ENCODE results near the gene SULT6B1.

The SULT6B1 gene

DNA sequence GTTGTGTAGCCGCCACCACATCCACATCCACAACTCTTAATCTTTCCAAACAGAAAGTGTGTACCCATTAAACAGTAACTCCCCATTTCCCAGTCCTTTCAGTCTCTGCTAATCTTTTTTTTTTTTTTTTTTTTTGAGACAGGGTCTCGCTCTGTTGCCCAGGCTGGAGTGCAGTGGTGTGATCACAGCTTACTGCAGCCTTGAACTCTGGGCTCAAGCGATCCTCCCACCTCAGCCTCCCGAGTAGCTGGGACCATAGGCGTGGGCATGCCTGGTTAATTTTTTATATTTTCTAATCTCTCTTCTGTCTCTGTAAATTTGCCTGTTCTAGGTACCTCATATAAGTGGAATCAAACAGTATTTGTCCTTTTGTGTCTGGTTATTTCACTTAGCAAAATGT is 35.2 kb downstream of the SULT6B1 start:
- no peak for DNase-seq (ENCODE audit: low spot score)

GRCh38 chr2:37149626-37150322 is 38.7 kb downstream of the SULT6B1 start:
- DNase-seq (ENCODE audit: low spot score): no peak

GRCh38 chr2:37148325-37148724 is 40.1 kb downstream of the SULT6B1 start:
- DNase-seq (ENCODE audit: low spot score): no peak

- no peak for DNase-seq (ENCODE audit: low spot score)
These were observed 42.4 kb downstream of the SULT6B1 start for GRCh38 chr2:37146062-37146461.

DNA sequence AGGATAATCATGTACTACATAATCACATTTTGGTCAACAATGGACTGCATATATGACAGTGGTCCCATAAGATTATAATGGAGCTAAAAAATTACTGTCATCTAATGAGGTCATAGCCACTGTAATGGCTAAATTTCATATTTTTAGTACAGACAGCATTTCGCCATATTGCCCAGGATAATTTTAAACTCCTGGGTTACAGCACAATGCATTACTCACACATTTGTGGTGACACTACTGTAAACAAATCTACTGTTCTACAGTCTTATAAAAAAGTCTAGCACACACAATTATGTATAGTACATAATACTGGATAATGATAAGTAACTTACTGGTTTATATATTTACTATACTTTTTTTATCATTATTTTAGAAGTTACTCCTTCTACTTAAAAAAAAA is 44.5 kb downstream of the SULT6B1 start:
- DNase-seq (ENCODE audit: low spot score): no peak

DNA sequence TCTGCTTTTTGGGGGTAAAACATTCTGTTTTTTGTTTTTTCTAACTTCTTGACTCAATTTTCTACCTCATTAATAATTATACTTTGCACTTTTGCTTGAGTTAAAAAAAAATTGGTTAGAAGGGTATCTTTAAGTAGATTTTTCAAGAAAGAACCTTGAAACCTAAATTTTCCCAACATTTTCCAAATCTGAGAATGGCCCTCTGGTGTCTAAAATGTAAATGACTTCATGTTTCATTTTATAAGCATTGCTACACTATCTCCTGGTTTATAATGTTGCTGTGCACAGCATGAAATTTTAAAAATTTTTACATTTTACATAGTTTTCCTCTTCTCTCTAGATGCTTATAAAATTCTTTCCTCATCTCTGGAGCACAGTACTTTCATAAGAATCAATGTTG is 45.9 kb downstream of the SULT6B1 start:
- DNase-seq (ENCODE audit: low spot score): no peak

- DNase-seq (ENCODE audit: low spot score): no peak
These were observed 55.6 kb downstream of the SULT6B1 start for GRCh38 chr2:37132914-37133313.

- no peak for DNase-seq (ENCODE audit: low spot score)
These were observed 63.1 kb downstream of the SULT6B1 start for GRCh38 chr2:37125416-37125815.

- DNase-seq (ENCODE audit: low spot score): no peak
These were observed 69.3 kb downstream of the SULT6B1 start for GRCh38 chr2:37119157-37119556.

Measured in SK-N-DZ (cell line).